HG02759 (cell line): ENCODE data around the gene DOCK3.

Source experiments
- ATAC-seq: cut with Tn5 transposase; IDR thresholded peaks from one replicate; pipeline ENCODE4 v1.9.1; 2021; ENCODE audit warnings: mild to moderate bottlenecking, moderate library complexity; ENCODE audit not compliant: unreplicated experiment

Gene DOCK3

DNA sequence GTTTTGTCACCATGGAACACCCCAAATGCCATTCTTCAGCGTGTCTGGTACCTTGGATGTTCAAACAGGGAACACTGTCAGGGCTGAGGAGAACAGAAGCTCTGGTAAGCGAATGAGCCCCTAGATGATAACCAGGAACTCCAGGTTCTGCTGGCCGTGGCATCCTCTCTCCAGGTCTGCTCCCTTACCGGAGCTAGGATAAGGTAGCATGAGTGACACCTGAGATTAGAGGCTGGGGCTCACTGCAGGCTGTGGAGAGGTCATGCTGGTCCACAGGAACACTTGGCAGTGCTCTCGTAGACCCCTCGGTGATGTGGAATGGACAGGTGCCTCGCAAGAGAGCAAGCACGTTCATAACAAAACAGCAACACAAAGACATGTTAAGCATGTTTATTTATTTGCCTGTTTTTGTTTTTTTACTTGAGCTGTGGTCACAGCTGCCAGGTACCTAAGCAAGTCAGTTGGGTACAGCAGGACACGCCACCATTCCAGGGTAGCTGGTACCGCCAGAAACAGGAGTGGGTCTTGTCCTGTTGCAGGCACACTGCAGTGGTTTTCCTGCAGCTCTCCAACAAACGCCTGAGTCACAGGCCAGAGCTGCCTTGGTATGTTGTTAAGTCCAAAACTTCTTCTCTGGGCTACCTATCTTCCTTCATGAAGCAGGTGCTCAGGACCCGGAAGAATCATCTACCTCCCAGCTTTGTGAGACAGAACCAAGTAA lies 720.9 kb downstream of the DOCK3 start:
- ATAC-seq = no peak

DNA sequence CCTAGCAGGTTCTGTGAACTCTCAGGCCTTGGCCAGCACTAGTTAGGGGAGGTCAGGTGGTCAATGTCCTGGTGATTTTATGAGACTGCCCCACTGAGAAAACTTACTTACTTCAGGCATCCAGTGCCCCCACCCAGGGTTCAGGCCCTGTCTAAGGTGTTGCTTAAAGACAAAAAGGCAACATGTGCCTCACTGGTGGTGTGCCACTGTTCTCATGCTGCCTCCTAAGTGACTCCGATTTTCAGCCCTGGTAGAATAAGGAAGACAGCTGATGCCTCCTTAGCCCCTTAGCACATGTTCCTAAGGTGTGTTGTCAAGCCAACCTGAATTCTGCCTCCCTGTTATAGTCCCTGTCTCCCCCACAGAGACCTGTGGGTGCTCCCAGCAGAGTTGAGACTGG lies 721.7 kb downstream of the DOCK3 start:
- ATAC-seq = no peak

DNA sequence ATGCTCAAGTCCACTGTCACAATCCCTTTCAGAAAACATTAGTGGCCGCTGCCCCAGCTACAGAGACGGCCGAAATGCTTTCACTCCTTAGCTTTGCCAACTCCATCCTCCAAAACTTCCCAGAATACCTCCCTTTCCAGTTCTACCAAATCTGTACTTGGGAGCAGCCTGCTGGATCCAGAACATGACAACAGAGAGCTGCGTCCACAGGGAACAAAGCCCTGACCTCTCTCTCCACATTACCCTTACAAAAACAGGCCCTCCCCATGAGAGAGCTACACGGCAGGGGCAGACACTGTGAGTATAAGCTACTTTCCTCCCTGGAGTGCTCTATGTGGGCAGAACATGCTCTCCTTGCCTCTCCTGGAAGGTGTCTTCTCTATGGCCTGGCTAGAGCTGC lies 722.7 kb downstream of the DOCK3 start:
- ATAC-seq = no peak

DNA sequence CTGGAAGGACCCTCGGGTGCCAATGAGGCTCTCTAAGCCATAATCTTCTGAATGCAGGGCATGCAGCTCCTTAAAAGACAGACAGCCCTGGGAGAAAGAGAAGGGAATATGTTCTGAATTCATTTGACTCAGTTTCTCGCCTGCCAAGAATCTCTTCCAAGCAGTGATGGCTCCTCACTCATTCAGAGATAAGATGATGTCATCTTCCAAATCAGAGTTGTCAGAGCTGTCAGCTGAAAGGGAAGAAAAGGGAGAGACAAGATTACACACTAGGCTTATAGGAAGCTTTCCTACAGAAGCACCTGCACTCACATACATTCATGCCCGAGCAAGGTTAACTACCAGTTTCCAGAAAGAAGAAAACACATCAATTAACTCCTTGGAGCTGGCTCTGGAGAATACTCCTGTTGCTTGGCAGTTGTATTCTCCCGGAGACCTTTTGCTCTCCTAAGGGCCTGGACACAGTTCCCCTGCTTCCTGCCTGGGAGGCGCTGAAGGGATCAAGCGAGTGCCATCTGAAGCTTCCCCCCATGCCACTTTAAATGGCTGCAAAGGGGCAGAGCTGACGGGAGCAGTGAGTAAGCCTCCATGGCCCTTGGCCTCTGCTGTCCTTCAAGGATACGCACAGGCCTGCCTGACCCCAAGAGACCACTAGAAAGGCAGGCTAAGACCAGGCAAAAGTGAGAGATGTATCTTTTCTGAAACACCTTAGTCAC lies 724.0 kb downstream of the DOCK3 start:
- no peak for ATAC-seq

DNA sequence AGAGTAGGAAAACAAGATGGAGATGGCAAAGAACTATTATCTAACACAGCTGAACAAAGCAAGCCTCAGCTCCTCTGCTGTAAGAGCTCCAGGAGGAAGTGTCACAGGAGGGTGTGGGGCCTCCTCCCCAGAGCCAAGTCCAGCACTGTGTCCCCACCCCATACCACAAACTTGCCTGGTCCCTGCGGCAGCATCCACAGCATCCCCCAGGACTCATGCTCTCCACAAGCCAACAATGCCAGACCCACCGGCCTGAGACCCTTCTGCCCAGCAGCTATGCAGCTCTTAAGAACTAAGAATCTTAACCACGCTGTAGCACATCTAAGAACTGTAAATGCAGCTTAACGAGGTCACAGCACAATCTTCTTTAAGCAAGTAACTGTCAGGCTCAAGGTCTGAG lies 725.4 kb downstream of the DOCK3 start:
- ATAC-seq = no peak

DNA sequence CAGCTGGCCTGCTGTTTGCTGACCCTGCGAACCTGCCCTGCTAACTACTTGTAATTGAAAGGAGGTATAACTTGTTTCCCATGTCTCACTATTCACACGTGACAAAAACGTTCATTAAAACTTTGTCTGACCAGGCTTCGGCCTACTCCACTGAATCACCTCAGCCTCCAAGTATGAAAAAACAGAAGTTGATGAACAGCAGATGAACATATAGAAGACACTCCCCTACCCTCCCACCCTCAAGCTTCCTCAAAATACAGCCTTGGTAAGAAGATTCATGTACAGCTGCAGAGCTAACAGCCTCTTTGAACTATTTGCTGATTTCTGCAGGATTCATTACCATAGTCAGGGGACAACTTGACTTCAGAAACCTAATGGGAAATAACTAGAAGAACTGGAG lies 727.0 kb downstream of the DOCK3 start:
- ATAC-seq = no peak

DNA sequence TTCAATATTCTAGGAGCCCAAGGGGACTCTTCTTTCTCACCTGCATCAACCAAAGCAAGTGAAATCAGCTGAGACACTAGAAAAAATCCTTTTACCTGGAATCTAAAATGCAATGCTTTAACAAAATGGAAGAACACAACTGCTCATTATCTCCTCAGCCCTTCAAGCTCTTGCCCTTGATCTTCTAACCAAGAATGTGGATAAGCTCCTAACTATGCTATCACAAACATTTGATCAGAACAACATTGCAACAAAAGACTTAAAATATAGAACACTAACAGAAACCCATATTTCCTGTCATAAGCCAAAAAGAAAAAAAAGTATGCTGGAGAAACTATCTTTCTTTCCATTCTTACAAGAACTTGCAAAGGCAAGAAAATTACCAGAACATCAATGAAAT lies 728.9 kb downstream of the DOCK3 start:
- ATAC-seq = no peak

DNA sequence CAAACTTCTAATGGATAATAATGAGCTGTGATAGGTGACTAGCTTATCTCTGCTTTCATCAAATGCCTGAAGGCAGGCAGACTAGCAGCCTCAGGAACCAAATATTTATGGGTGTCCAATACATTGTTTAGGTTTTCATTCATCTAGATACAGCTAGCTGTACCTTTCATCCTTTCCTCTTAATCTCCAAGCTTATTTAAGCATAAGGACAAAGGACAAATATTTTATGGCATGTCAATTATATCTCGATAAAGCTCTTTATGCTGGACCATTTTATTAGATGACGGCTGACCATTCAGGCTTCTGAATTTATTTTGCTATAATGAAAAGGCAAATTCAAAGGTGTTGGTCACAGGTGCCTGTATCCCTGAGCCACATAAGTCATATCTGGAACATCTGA lies 733.3 kb downstream of the DOCK3 start:
- no peak for ATAC-seq

DNA sequence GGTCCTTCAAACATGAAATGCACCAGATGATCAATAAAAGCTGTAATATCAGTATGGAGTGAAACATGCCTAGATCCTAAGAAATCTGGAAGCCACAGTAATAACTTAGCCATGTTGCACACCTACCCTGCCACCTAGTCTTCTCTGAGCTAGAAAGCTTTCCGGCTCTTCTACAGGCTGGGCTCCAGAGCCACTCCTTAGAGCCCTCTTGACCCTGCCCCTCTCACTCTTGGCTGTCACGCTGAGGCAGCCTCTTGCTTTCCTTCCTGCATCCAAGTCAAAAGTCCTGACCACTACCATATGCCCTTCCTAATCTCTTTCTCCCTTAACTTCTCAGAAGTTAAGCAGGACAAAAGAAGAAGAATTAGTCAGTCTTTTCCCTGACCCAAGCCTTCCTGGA lies 734.1 kb downstream of the DOCK3 start:
- no peak for ATAC-seq

DNA sequence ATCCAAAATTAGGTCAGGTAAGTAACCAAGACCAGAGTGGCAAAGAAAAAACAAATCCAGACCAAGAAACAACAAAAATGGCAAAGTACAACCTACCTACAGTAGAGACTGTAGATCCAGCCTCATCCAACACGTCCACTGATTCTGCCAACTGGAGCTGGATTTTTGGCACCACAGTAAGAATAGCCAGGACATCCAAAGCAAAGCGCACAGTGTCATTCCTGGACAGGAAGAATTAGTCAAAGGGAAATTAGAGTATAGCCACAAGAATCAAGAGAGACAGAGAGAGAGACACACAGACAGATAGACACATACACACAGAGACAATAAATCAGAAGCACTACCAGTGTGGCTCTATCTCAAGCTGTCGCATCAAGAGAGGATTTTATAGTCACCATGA lies 747.5 kb downstream of the DOCK3 start:
- ATAC-seq = no peak

DNA sequence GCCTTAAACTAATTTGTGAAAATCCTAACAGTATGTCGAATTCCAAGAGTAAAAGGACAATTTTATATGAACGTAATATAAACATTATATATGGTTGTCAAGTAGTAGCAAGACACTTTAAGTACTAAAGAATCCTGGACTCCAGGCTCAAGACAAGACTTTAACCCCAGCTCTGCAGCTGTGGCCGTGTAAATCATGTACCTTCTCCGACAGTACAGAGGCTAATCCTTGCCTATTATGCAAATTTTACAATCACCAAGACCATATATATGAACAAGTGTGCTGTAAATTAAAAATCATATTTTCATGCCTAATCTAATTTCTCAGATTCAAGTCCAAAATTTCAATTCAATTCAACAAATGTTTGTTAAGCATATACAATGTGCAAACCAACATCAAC lies 752.2 kb downstream of the DOCK3 start:
- no peak for ATAC-seq

DNA sequence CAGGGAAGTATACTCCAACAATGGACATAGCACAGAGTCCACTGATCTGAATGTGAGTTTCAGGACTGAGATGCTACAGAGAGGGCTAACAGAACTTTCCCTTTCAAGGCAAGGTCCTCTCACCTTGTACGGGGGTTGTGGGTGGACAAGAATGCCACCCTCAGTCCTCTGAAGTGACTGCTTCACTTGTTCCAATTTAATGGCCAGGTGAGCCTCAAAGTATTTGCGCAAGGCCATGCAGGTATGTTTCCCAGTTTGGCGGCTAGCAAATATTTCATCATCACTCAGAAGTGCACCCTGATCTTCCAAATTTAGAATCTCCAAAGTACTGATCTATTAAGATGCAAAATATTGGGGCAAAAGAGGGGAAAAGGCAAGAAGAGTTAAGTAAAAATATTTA lies 754.4 kb downstream of the DOCK3 start:
- no peak for ATAC-seq
